GM12878 (cell line): ENCODE data around the gene ADAMTSL2.

Experiments
- ATF7 ChIP-seq: fragments of 450-650 bp; IDR thresholded peaks from 2 replicates; pipeline ENCODE4 v1.6.1; 2016; ENCODE audit warnings: low read depth, mild to moderate bottlenecking
- BRCA1 ChIP-seq: IDR thresholded peaks from 2 replicates; pipeline ENCODE4 v1.6.1; 2011; ENCODE audit warnings: low read depth, low read length, improper control_type of control experiment
- CHD4 ChIP-seq: fragments of 200-600 bp; sonication (generic); IDR thresholded peaks from 2 replicates; pipeline ENCODE4 v1.6.1; 2016; ENCODE audit warnings: mild to moderate bottlenecking
- FOXM1 ChIP-seq: IDR thresholded peaks from 2 replicates; pipeline ENCODE4 v1.6.1; 2012; ENCODE audit warnings: low read depth, mild to moderate bottlenecking, inconsistent platforms, low read length, moderate library complexity
- SMAD1 ChIP-seq: fragments of 450-650 bp; IDR thresholded peaks from 2 replicates; pipeline ENCODE4 v1.6.1; 2018; ENCODE audit warnings: mild to moderate bottlenecking, low read depth; ENCODE audit not compliant: partially characterized antibody
- TF ChIP-seq, protein P1 (sequence below), 3 experiments: IDR thresholded peaks in 2 of 3; conservative IDR thresholded peaks in 1 of 3; 2 replicates each; pipeline ENCODE4 v1.5.1; 2011; ENCODE audit warnings: low read depth in 3 of 3, low read length in 3 of 3, mild to moderate bottlenecking in 3 of 3, control low read depth in 2 of 3, moderate library complexity in 2 of 3, inconsistent platforms in 1 of 3, mixed read lengths in 1 of 3; ENCODE audit not compliant: control insufficient read depth in 2 of 3, insufficient read depth in 1 of 3; ENCODE audit errors: extremely low read depth in 1 of 3

DNA sequence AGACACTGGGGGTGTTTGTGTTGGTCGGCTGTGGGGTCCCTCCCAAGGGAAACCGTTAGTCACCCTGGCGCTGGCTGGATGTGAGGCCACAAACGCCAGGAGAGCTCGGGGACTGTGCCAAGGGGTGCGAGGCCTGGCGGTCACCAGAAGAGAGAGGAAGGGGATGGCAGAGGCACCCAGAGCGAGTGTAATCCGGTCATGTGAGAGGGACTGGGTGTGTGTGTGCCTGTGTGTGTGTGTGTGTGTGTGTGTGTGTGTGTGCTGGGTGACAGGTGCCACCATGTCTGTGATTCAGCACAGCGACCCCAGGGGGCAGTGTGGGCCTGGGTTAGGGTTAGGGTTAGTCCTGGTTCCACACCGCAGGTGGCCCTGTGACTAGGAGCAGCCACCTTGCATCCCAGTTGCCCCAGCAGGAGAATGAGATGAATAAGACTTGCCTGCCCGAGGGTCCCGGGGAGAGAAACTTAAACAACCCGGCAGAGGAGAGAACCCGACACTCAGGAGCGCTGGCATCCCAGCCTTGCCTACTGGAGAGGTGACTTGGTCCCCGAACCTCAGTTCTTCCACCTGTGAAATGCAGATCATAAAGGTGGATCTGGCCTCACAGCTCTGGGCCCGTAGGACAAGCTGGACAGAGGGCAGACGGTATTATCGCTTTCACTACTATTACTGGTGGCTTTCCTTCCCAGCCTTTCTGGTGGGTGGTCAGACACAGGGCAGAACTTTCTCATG is 1.4 kb upstream of the ADAMTSL2 start:
- TF ChIP-seq BRCA1 = no peak
- TF ChIP-seq CHD4 = no peak
- no peak for TF ChIP-seq FOXM1
- TF ChIP-seq SMAD1 = no peak
- TF ChIP-seq, protein P1, sequence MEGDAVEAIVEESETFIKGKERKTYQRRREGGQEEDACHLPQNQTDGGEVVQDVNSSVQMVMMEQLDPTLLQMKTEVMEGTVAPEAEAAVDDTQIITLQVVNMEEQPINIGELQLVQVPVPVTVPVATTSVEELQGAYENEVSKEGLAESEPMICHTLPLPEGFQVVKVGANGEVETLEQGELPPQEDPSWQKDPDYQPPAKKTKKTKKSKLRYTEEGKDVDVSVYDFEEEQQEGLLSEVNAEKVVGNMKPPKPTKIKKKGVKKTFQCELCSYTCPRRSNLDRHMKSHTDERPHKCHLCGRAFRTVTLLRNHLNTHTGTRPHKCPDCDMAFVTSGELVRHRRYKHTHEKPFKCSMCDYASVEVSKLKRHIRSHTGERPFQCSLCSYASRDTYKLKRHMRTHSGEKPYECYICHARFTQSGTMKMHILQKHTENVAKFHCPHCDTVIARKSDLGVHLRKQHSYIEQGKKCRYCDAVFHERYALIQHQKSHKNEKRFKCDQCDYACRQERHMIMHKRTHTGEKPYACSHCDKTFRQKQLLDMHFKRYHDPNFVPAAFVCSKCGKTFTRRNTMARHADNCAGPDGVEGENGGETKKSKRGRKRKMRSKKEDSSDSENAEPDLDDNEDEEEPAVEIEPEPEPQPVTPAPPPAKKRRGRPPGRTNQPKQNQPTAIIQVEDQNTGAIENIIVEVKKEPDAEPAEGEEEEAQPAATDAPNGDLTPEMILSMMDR (IDR thresholded peaks at IDR 0.05 in 2 of 3, conservative IDR thresholded peaks at IDR 0.05 in 1 of 3; ENCODE audit: control insufficient read depth in 2 of 3, extremely low read depth in 1 of 3, insufficient read depth in 1 of 3, low read depth in 3 of 3, low read length in 3 of 3) = peak; percentile 57 to 69 (median 65)
- no peak for TF ChIP-seq ATF7
